Loucy (cell line): ENCODE measurements around the gene PIGU.

ENCODE experiments used
- CTCF ChIP-seq: fragments of 200-600 bp; sonication (generic); conservative IDR thresholded peaks from 2 replicates; pipeline ENCODE4 v1.5.1; 2014; ENCODE audit warnings: mild to moderate bottlenecking, antibody characterized with exemption, low read length
- EZH2phosphoT487 ChIP-seq: fragments of 200-600 bp; IDR thresholded peaks from 2 replicates; pipeline ENCODE4 v1.6.1; 2018; ENCODE audit warnings: antibody characterized with exemption, mild to moderate bottlenecking, moderate library complexity, borderline replicate concordance

GRCh38 chr20:34693414-34693813, 16.5 kb upstream of the PIGU start:
- TF ChIP-seq CTCF (no peak), EZH2phosphoT487 (no peak)
